ENCODE measurements around the gene KCNQ2.

Gene KCNQ2

GRCh38 chr20:63421094-63421692 lies 51.3 kb downstream of the KCNQ2 start:
- in situ Hi-C loops (cut with HindIII; ENCODE audit: low sequenced_read_pairs): loop anchor here (5.0 kb wide), 1 partner anchor 51 kb away; the partner anchor contains the start of gene KCNQ2
- H3K4me3 ChIP-seq (ENCODE audit: low read depth, low read length): no peak overlapping the region
- no peak for DNase-seq (ENCODE audit: low read depth)
- no peak for TF ChIP-seq CTCF (IDR thresholded peaks at IDR 0.05; ENCODE audit: low read depth, low read length, missing control alignments)

DNA sequence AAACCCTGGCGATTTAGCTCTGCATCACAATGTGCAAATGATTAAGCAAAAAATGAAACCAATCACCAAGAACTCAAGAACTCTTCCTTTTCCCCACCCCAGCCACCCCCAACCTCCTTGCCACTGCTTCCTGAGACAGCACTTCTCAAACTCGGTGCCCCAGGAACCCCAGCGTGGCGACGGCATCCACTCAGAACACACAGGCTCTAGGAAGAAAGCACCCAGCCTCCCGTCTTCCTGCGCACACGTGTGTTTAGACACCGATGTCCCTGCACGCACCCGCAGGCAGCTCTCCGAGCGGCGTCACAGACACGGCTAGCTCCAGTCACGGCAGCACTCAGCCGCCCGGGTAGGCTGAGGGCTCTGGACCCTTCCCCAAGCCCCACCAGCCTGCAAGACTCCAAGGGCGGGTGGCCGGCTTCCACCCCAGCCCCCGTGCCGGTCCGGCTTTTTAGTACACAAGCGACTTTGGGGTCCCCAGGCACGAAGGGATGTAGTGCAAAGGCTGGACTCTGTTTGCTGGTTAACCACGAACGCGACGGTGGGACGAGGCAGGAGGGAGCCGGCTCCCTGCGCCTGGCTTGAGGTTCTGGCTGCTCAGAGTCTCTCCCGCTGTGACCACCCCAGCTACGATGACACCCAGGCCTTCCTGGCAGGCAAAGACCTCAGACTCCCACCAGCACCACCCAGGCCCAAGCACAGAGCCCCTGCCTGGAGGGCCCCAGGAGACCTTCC lies 51.9 kb downstream of the KCNQ2 start:
- DNase-seq (ENCODE audit: low read depth): no peak
- H3K4me3 ChIP-seq (ENCODE audit: low read depth, low read length): no peak overlapping the region
- in situ Hi-C loops (cut with HindIII; ENCODE audit: low sequenced_read_pairs): loop anchor here (5.0 kb wide), 1 partner anchor 52 kb away; the partner anchor contains the start of gene KCNQ2
- no peak for TF ChIP-seq CTCF (IDR thresholded peaks at IDR 0.05; ENCODE audit: low read depth, low read length, missing control alignments)

DNA sequence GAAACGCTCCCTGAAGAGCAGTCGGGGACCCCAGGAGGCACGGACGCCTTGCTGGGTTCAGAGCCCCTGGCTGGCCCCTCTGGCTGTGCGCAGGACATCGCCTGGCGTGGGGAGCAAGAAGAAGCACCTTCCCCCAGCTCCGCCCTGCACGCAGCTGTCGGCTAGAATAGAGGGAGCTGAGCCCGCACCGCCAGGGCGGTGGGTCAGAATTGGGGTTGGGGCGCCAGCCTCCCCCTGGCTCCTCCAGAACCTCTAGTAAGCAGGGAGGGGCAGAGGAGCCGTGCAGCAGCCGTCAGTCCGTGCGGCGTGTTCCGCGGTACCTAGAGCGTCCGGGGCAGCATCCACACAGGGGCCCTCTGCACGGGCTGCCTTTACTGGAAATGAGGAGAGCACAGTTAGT lies 53.2 kb downstream of the KCNQ2 start:
- in situ Hi-C loops (cut with HindIII; ENCODE audit: low sequenced_read_pairs): no loop called here
- no peak for DNase-seq (ENCODE audit: low read depth)
- no peak for TF ChIP-seq CTCF (IDR thresholded peaks at IDR 0.05; ENCODE audit: low read depth, low read length, missing control alignments)
- no peak overlapping the region for H3K4me3 ChIP-seq (ENCODE audit: low read depth, low read length)

GRCh38 chr20:63418617-63419016 lies 53.8 kb downstream of the KCNQ2 start:
- DNase-seq (ENCODE audit: low read depth): no peak
- in situ Hi-C loops (cut with HindIII; ENCODE audit: low sequenced_read_pairs): no loop called here
- no peak for TF ChIP-seq CTCF (IDR thresholded peaks at IDR 0.05; ENCODE audit: low read depth, low read length, missing control alignments)
- no peak overlapping the region for H3K4me3 ChIP-seq (ENCODE audit: low read depth, low read length)

DNA sequence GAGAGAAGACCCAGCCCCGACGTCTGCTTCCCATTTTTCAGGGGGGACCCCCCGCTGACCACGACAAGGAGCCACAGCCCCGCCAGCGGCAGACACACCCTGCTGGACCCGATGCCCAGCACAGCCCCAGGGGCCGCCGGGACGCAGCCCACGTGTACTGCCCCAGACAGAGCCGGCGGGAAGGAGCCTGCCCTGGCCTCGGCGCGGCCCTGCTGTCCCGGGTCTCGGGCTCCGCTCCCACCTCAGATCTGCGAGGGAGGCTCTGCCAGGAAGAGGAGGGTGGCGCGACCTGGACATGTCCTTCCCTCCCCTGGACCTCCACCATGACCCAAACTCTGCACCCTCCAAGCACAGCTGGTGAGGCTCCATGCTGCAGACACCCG lies 54.7 kb downstream of the KCNQ2 start:
- in situ Hi-C loops (cut with HindIII; ENCODE audit: low sequenced_read_pairs): no loop called here

More for the DNA sequence above, 54.7 kb downstream of the KCNQ2 start:
- TF ChIP-seq CTCF (IDR thresholded peaks at IDR 0.05; ENCODE audit: low read depth, low read length, missing control alignments): no peak
- no peak for DNase-seq (ENCODE audit: low read depth)
- H3K4me3 ChIP-seq (ENCODE audit: low read depth, low read length): no peak overlapping the region

Measured in astrocyte of the cerebellum (primary cell).